ENCODE results near the gene CADM1.

DNA sequence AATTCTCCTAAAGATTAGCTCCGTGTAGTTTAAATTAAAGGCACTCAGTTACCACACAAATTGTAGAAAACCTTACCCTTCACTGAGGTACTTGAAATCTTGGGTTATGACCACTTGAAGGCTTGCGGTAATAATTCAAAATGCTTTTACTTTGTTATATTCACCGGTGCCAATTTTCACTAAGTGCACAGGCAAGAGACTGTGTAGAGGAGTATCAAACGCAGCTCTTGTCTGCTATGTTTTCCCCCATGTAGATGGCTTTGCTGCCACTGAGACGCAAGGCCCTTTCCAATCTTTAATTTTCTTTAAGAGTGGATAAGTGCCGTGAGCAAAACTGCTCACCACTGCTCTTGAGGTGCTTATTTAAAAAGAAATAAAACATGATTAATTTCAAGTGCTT, 155.8 kb downstream of the CADM1 start:
- no peak for TF ChIP-seq EZH2phosphoT487 (IDR thresholded peaks at IDR 0.05; ENCODE audit: borderline replicate concordance, low read depth, low read length)
- TF ChIP-seq, protein P1, sequence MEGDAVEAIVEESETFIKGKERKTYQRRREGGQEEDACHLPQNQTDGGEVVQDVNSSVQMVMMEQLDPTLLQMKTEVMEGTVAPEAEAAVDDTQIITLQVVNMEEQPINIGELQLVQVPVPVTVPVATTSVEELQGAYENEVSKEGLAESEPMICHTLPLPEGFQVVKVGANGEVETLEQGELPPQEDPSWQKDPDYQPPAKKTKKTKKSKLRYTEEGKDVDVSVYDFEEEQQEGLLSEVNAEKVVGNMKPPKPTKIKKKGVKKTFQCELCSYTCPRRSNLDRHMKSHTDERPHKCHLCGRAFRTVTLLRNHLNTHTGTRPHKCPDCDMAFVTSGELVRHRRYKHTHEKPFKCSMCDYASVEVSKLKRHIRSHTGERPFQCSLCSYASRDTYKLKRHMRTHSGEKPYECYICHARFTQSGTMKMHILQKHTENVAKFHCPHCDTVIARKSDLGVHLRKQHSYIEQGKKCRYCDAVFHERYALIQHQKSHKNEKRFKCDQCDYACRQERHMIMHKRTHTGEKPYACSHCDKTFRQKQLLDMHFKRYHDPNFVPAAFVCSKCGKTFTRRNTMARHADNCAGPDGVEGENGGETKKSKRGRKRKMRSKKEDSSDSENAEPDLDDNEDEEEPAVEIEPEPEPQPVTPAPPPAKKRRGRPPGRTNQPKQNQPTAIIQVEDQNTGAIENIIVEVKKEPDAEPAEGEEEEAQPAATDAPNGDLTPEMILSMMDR (conservative IDR thresholded peaks at IDR 0.05; ENCODE audit: low read length): no peak
